NCI-H1105 treated with DMSO at 0.1 percent for 48 hours (cell line): ENCODE measurements around the gene GGA1.
A peak's percentile ranks its signal among the peaks of the same experiment; 100 is the strongest.

Source experiments
- DNase-seq: peaks from one replicate; lab custom pipeline; 2025; lab: John Stamatoyannopoulos, UW

GGA1 gene

GRCh38 chr22:37608477-37609239, at the start of gene GGA1:
Gene GGA1, plus strand, starts transcription at chr22:37608834. Its CDS starts 27 bp downstream, at chr22:37608861.
- peak; percentile 97 for DNase-seq

- no peak for DNase-seq
Measured at GRCh38 chr22:37559521-37559900, 49.1 kb upstream of the GGA1 start.

- DNase-seq, result no peak
Measured at GRCh38 chr22:37559901-37560607, 48.6 kb upstream of the GGA1 start, which contains the start of gene CDC42EP1. Gene CDC42EP1, plus strand, starts transcription at chr22:37560480. Its CDS starts 5,870 bp downstream, at chr22:37566350.

- no peak for DNase-seq
Measured at GRCh38 chr22:37560608-37561211, 47.9 kb upstream of the GGA1 start.

GRCh38 chr22:37561212-37562048, 47.2 kb upstream of the GGA1 start:
- peak; percentile 15 for DNase-seq

GRCh38 chr22:37562049-37562875, 46.4 kb upstream of the GGA1 start:
- DNase-seq, result no peak

GRCh38 chr22:37563153-37564081, 45.2 kb upstream of the GGA1 start:
- no peak for DNase-seq

GRCh38 chr22:37564111-37564711, 44.4 kb upstream of the GGA1 start:
- no peak for DNase-seq

- no peak for DNase-seq
Measured at GRCh38 chr22:37565830-37566229, 42.8 kb upstream of the GGA1 start.

- no peak for DNase-seq
Measured at GRCh38 chr22:37566329-37566837, 42.3 kb upstream of the GGA1 start.

- DNase-seq, result peak; percentile 50
Measured at GRCh38 chr22:37566903-37567798, 41.5 kb upstream of the GGA1 start.

- no peak for DNase-seq
Measured at GRCh38 chr22:37568012-37568411, 40.6 kb upstream of the GGA1 start.

- DNase-seq, result no peak
Measured at GRCh38 chr22:37568448-37569008, 40.1 kb upstream of the GGA1 start.

- no peak for DNase-seq
Measured at GRCh38 chr22:37569009-37569920, 39.4 kb upstream of the GGA1 start.

GRCh38 chr22:37569921-37570660, 38.5 kb upstream of the GGA1 start:
- DNase-seq, result no peak

GRCh38 chr22:37570661-37570976, 38.0 kb upstream of the GGA1 start:
- DNase-seq, result no peak
